ENCODE results near the gene PTPRD.

DNA sequence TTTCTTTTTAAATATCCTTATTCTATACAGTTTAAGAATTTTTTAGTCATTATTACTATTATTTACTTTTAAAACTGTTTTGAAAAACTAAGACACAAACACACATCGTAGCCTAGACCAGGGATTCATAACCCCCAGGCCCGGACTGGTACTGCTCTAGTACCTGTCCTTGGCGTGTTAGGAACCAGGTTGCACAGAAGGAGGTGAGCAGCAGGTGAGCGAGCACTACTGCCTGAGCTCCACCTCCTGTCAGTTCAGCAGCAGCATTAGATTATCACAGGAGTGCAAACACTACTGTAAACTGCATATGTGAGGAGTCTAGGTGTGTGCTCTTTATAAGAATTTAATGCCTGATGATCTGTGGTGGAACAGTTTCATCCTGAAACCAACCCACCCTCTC, 357.0 kb downstream of the PTPRD start:
- TF ChIP-seq CTCF (IDR thresholded peaks at IDR 0.05) (no peak), EZH2 (IDR thresholded peaks at IDR 0.05; ENCODE audit: borderline replicate concordance, insufficient read depth, low read depth, low read length, poor library complexity, severe bottlenecking) (no peak)

All from B cell (primary cell).